Measurements from ENCODE around the gene JPH2. TPM values are rescaled to one million over a fixed set of nuclear protein-coding genes. Genes with fewer than 3 reads are reported as not detected.

The JPH2 gene
- total RNA-seq, 4 donors from 2014 or later, result 0.17 to 8.7 (median 4.0) TPM

- TF ChIP-seq CTCF (IDR thresholded peaks at IDR 0.05; ENCODE audit: low read depth), result no peak
These were observed 115.9 kb downstream of the JPH2 start for GRCh38 chr20:44071057-44071456.

GRCh38 chr20:44070139-44070900, 116.7 kb downstream of the JPH2 start:
- no peak for TF ChIP-seq CTCF (IDR thresholded peaks at IDR 0.05; ENCODE audit: low read depth)

GRCh38 chr20:44069203-44070011, 117.6 kb downstream of the JPH2 start:
- TF ChIP-seq CTCF (IDR thresholded peaks at IDR 0.05; ENCODE audit: low read depth), result no peak

GRCh38 chr20:44068316-44069201, 118.4 kb downstream of the JPH2 start:
- TF ChIP-seq CTCF (IDR thresholded peaks at IDR 0.05; ENCODE audit: low read depth), result no peak

- TF ChIP-seq CTCF (IDR thresholded peaks at IDR 0.05; ENCODE audit: low read depth), result no peak
These were observed 119.3 kb downstream of the JPH2 start for GRCh38 chr20:44067650-44068081.

GRCh38 chr20:44066645-44067606, 120.1 kb downstream of the JPH2 start:
- TF ChIP-seq CTCF (IDR thresholded peaks at IDR 0.05; ENCODE audit: low read depth), result no peak

Data from subcutaneous adipose tissue (tissue), 4 donors.